Glomerular endothelial cell (primary cell): ENCODE data around the gene RALBP1. TPM values are rescaled to one million over a fixed set of nuclear protein-coding genes. Genes with fewer than 3 reads are reported as not detected.

Experiments used
- DNase-seq: peaks from one replicate; pipeline ENCODE4 v3.0.0-alpha.2; 2011; ENCODE audit warnings: low read depth, low spot score; ENCODE audit errors: extremely low read depth
- total RNA-seq: library from RNA; depleted of rRNA; stranded (reverse); fragments of >200 nt; gene quantifications from 2 replicates; pipeline ENCODE4 v1.2.3, GENCODE V29; 2015

The RALBP1 gene
- total RNA-seq, 1 donor from 2014 or later, result 84.5 TPM

- DNase-seq, result no peak
Measured at GRCh38 chr18:9506046-9506792, 30.9 kb downstream of the RALBP1 start.

DNA sequence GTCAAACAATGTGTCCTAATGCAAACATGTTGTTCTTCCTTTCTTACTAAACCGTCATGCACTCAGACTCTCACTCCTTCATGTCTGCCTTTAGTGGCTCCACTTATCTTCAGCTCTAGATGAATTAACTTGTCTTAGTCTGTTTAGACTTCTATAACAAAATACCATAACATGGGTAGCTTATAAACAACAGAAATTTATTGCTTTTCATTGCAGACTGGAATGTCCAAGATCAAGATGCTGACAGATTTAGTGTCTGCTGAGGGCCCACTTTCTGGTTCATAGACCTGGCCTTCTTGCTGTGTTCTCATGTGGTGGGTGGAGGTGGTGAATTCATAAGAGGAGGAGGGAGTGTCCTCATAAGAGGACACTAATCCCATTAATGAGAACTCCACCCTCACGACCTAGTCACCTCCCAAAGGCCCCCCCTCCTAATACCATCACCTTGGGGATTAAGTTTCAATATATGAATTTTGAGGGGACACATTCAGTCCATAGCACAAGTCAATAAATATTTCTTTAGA lies 32.3 kb downstream of the RALBP1 start:
- no peak for DNase-seq

GRCh38 chr18:9508446-9509025 lies 33.2 kb downstream of the RALBP1 start:
- no peak for DNase-seq

- no peak for DNase-seq
Measured at GRCh38 chr18:9513971-9514512, 38.7 kb downstream of the RALBP1 start.

GRCh38 chr18:9516437-9517064 lies 41.2 kb downstream of the RALBP1 start:
- no peak for DNase-seq

GRCh38 chr18:9517869-9518268 lies 42.6 kb downstream of the RALBP1 start:
- no peak for DNase-seq

DNA sequence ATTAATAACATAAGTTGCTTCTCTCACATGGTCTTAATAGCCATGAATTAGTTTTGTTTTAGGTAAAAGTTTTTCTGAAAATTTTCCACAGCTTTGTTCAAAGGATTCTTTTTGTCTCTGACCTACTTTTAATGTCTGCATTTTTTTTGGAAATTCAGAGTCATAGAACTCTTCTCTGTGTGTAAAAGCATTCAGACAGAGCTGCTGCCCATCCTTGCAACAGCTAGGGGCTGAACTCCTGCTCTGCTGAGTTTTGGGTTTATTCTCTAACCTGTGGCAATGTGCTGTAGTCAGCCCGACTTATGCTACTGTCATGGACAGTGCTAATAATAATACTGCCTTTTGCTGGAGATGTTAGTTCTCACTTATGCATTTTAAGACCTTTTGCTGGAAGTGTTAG lies 44.1 kb downstream of the RALBP1 start:
- DNase-seq, result no peak

GRCh38 chr18:9520666-9521065 lies 45.4 kb downstream of the RALBP1 start:
- DNase-seq, result no peak

GRCh38 chr18:9521770-9522169 lies 46.5 kb downstream of the RALBP1 start:
- no peak for DNase-seq

DNA sequence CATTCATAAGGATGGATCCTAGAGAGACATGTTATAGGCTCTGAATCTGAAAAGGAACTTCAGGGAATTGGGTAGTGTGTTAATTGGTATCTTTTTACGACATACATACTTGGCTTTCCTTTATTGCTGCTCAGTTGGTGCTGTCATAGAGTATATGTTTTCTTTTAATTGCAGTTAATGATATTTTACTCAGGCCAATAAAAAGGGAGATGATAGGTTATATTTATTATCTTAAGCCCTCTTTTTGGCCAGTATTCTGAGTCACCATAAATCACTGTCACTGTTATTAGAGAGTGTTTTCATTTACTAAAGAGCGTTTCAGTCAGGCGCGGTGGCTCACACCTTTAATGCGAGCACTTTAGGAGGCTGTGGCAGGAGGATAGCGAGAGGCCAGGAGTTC lies 47.6 kb downstream of the RALBP1 start:
- DNase-seq, result no peak

GRCh38 chr18:9526458-9526857 lies 51.1 kb downstream of the RALBP1 start:
- DNase-seq, result no peak

DNA sequence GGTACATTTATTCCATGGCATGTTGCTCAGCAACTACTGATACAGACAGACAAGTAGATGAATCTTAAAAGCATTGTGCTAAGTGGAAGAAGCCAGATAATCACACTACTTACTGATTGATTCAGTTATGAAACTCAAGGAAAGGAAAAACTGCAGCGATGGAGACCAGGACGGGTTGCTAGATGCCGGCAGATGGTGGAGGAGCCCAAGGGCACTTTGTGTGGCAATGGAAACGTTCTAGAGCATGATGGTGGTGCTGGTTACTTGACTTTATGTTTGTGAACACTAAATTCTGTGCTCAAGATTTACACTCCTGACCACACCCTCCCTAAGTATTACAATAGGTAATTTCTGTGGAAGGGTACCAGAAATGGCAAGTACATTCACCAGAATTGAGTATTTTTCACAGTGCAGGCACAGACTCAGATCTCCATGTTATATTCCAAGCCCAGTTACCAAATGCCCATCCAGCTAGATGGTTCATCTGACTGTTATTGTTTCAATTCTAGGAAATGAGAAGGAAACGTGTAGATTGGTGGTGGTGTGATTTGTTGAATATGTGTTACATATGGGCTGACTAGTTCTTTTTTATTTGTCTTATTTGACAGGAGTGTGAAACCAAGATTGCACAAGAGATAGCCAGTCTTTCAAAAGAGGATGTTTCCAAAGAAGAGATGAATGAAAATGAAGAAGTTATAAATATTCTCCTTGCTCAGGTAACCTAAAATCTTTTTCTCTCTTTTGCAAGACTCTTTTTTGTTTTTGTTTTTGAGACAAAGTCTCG lies 55.1 kb downstream of the RALBP1 start:
- no peak for DNase-seq

DNA sequence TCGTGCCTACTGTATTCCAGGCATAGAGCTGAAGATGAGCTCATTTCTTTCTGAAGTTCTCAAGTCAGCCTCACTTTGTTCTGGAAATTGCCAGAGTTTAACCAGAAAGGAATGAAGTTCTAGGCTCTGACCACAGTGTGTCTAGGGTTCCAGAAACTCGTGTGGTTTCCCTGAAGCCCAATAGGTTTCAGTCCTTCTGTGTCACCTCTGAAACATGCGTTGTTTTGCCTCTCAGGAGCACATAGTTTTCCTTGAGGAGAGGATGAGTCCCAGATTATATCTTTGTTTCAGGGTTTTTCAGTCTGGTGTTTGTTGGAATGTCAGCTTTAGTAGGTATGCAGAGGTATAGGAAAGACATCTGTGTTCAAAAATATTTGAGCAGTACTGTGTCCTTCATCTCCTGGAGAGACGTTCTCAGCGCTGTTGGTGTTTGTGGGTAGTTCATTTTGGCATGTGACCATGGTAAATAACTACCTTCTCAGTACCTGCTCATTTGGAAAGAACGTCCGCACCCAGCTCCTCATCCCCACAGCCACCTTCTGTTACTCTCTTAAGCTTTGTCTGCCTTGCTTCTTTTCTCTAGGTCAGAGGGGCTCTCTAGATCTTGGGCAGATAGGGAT lies 56.6 kb downstream of the RALBP1 start:
- DNase-seq, result no peak

DNA sequence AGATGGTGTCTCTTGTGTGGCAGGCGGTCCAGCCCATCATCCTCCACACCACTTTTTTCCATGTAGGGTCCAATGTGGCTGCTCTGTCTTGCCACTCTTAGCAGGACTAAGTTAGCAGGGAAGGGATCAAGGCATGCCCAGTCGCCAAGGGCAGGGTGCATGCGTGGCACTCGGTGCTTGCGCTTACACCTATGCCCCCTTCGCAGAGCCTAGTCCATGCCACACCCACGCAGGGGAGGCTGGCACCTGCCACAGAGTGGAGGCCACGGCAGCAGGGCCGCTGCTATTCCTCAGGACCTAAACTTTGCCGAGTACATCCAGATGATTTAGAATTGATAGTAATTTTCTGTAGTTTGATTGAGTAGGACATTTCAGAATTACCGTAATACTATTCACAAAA lies 59.5 kb downstream of the RALBP1 start:
- DNase-seq, result no peak

DNA sequence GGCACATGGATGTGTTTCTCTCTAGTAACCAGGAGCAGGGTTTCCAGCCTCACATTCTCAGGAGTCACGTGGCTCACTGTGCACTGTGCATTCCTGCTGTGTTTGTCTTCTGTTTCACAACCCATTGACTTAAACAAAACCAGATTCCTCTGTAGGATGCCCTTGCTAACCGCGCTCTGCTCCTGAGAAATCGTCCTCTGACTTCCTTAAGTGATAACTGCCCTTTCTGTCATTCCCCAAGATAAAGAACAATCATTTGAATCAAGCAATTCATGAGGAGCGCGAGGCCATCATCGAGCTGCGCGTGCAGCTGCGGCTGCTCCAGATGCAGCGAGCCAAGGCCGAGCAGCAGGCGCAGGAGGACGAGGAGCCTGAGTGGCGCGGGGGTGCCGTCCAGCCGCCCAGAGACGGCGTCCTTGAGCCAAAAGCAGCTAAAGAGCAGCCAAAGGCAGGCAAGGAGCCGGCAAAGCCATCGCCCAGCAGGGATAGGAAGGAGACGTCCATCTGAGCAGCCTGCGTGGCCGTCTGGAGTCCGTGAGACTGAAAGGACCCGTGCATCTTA lies 60.2 kb downstream of the RALBP1 start:
- no peak for DNase-seq

DNA sequence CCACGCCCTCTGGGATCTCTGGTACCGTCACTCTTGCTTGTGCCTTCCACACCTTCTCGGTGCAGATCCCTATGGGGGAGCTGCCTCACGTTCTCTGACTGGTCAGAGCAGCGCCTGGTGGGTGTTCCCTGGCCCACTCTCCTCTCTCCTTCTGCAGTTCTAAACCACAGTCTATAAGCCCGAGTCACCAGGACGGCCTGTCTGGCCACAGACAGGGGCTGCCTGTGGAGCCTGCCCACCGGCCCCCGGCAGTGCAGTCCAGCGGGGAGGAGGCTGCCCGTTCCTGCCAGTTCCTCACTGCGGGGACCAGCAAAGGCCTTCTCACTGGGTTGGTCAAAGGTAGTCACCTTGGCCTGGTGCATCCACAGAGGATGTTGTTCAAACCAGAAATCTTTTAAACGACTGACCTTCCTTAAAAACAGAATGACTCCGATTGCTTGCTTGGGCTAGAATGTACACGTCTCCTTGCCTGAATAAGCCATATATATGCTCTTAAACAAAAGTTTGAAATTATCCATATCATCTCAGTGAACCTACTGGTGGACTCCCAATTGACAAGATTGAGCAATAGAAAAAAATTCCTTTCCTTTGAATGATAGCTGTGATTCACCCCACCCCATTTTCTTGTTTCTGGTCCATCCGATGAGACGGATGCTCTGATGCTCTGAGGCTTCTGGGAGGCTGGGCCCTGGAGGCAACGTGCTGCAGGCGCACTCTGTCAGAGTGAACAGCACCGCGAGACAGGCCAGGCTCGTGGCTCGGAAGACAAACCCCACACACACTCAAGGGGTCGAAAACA lies 61.2 kb downstream of the RALBP1 start:
- DNase-seq, result no peak

- DNase-seq, result no peak
Measured at GRCh38 chr18:9537677-9538076, 62.4 kb downstream of the RALBP1 start.

DNA sequence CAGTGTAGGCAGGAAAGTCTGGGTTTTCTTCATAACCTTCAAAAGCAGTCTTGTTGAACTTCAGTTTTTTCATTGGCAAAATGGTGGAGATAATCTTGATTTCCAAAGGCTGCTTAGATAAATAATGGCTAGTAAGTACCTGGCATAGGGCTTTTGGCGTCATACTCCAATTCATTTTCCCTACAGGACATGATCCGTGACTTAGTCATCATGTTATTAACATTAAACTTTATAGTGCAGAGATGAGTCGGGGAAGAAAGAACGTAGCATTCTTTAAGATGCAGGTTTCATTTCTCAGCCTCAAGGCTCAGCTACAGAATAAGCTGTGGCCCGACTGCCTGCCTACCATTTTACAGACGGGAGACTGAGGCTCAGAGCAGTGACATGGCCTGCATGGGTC lies 64.0 kb downstream of the RALBP1 start:
- peak; percentile 33 for DNase-seq

GRCh38 chr18:9539938-9540337 lies 64.6 kb downstream of the RALBP1 start:
- no peak for DNase-seq
